Ascending aorta (tissue), 2 donors: ENCODE data around the gene CCDC134. TPM values are rescaled to one million over a fixed set of nuclear protein-coding genes. Genes with fewer than 3 reads are reported as not detected.

Source experiments
- DNase-seq, 2 donors: peaks; one replicate each; pipeline ENCODE4 v3.0.0-alpha.2; 2019; ENCODE audit warnings: low spot score in 2 of 2
- H3K27ac ChIP-seq, 2 donors: fragments of 200-600 bp; sonication (generic); one replicate each; pipeline ENCODE4 v1.5.1; 2016 to 2017; ENCODE audit warnings: mild to moderate bottlenecking in 1 of 2
- H3K27me3 ChIP-seq: fragments of 200-600 bp; sonication (generic); one replicate; pipeline ENCODE4 v1.5.1; 2017
- H3K36me3 ChIP-seq, 2 donors: fragments of 200-600 bp; sonication (generic); one replicate each; pipeline ENCODE4 v1.5.1; 2016
- H3K4me1 ChIP-seq, 2 donors: fragments of 200-600 bp; sonication (generic); one replicate each; pipeline ENCODE4 v1.5.1; 2016 to 2017; ENCODE audit warnings: mild to moderate bottlenecking in 1 of 2
- H3K4me3 ChIP-seq, 2 donors: fragments of 200-600 bp; sonication (generic); one replicate each; pipeline ENCODE4 v1.5.1; 2016 to 2017; ENCODE audit warnings: mild to moderate bottlenecking in 1 of 2
- H3K9me3 ChIP-seq, 2 donors: fragments of 200-600 bp; sonication (generic); one replicate each; pipeline ENCODE4 v1.5.1; 2016
- intact Hi-C: fragments of 100-400 bp; cut with DNase I; formaldehyde crosslinking; loops from one replicate; pipeline ENCODE4 v1.15.1; 2023
- total RNA-seq: library from RNA; depleted of rRNA; stranded (reverse); fragments of >200 nt; gene quantifications from one replicate; pipeline ENCODE4 v1.1.0, GENCODE V29; 2016
- TF ChIP-seq, protein P1 (sequence below), 3 experiments: fragments of 200-600 bp in 2 of 3; fragments of 450-650 bp in 1 of 3; sonication (generic) in 2 of 3; IDR thresholded peaks; one replicate each; pipeline ENCODE4 v1.5.1; 2016 to 2019; ENCODE audit warnings: antibody characterized with exemption in 3 of 3, mild to moderate bottlenecking in 1 of 3, moderate library complexity in 1 of 3

The CCDC134 gene
- total RNA-seq, 1 donor from 2014 or later = 6.4 TPM

DNA sequence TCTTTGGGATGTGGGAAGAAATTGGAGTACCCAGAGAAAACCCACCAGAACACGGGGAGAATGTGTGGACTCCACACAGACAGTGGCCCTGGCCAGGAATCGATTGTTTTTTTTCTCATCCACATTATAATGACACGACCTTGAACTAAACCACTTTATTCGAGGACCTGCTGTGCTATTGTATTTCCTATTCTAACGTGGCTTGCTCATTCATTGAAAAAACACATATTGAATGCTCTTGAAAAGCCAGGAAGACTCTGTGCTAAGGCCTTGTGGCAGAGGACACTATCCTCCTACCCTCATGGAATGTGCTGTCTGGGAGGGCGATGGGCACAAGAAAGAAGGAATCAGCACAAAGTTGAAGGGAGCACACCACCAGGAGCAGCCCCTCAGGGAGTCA, 23.3 kb downstream of the CCDC134 start:
- Histone ChIP-seq H3K9me3 (no peaks in the 10 kb centered on the region), H3K4me1 (no peaks in the 10 kb centered on the region), H3K36me3 (no peaks in the 10 kb centered on the region), H3K27me3 (no peaks in the 10 kb centered on the region), H3K4me3 (no peak overlapping the region), H3K27ac (no peak overlapping the region)
- intact Hi-C loops = loop anchor here (2.0 kb wide), 1 partner anchor 117 kb away; no protein-coding TSS in a partner anchor
- TF ChIP-seq, protein P1, sequence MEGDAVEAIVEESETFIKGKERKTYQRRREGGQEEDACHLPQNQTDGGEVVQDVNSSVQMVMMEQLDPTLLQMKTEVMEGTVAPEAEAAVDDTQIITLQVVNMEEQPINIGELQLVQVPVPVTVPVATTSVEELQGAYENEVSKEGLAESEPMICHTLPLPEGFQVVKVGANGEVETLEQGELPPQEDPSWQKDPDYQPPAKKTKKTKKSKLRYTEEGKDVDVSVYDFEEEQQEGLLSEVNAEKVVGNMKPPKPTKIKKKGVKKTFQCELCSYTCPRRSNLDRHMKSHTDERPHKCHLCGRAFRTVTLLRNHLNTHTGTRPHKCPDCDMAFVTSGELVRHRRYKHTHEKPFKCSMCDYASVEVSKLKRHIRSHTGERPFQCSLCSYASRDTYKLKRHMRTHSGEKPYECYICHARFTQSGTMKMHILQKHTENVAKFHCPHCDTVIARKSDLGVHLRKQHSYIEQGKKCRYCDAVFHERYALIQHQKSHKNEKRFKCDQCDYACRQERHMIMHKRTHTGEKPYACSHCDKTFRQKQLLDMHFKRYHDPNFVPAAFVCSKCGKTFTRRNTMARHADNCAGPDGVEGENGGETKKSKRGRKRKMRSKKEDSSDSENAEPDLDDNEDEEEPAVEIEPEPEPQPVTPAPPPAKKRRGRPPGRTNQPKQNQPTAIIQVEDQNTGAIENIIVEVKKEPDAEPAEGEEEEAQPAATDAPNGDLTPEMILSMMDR (IDR thresholded peaks at IDR 0.05) = no peak
- DNase-seq = no peak

DNA sequence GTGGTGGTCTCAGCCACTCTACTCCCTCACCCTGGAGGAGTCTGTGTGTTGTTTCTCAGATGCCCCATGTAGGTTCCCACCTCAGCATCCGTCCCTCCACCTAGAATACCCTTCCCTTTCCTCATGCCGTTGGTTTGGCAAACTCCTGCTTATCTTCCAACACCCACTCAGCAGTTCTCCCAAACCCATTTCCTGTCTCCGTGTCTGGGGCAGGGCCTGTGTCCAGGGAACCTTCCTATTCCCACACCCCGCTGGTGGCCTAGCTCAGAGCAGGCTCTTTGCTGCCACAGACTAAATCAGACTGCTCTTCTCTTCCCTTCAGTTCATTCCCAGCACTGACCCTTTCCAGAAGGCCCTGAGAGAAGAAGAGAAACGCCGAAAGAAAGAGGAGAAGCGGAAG, 24.9 kb downstream of the CCDC134 start:
- intact Hi-C loops = no loop called here
- TF ChIP-seq, protein P1 (IDR thresholded peaks at IDR 0.05) = no peak

GRCh38 chr22:41826021-41826420, 25.5 kb downstream of the CCDC134 start:
- no peaks in the 10 kb centered on the region for H3K36me3 ChIP-seq
- no peaks in the 10 kb centered on the region for H3K4me1 ChIP-seq
- H3K27me3 ChIP-seq = no peaks in the 10 kb centered on the region
- TF ChIP-seq, protein P1 (IDR thresholded peaks at IDR 0.05) = no peak
- no peak overlapping the region for H3K27ac ChIP-seq
- intact Hi-C loops = no loop called here
- no peak for DNase-seq
- H3K9me3 ChIP-seq = no peaks in the 10 kb centered on the region
- H3K4me3 ChIP-seq = no peak overlapping the region

More for the DNA sequence above, 24.9 kb downstream of the CCDC134 start:
- Histone ChIP-seq H3K4me1 (no peaks in the 10 kb centered on the region), H3K27me3 (no peaks in the 10 kb centered on the region), H3K36me3 (no peaks in the 10 kb centered on the region), H3K4me3 (no peak overlapping the region), H3K27ac (peak overlapping the region; percentile 32 to 34), H3K9me3 (no peaks in the 10 kb centered on the region)
- no peak for DNase-seq

DNA sequence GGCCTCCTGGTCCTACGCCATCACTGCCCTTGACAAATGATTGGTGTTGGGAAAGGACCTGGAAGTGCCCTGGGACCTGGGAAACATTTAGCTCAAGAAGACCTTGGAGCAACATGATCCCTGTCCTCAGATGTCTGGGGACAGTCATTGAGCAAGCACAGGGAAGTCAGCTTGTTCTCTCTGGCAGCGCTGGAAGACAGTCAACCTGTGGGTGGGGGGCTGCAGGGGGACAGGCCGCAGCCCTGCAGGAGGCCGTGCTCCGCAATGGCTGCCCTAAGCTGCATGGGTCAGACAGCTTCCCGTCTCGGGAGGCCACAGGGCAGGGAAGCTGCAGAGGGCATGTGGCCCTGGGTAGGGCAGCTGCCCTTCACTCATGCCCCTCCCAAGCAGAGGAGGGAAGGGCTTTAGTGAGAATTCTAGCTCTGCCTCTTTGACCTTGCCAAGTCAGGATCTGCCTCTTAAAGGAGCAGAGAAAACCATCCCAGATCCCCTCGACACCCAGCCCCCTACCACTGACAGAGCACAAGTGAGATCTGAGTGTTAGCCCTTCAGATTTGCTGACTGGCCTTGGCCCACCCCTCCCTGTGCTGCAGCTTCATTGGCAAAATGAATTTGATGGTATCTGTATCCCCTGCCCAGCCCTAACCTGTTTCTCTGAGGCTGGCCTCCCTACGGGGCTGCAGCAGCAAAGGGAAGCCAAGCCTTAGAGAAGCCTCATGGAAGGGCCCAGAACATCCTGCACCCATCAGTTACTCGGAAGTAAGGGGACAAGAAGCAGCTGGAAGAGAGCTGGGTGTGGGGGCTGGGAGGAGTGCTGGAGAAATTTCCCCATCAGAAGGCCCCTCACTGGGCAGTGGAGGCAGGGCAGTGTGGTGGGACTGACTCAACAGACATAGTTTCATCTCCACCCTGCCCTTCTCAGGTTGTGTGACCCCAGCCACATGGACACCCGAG, 26.2 kb downstream of the CCDC134 start:
- Histone ChIP-seq H3K36me3 (no peaks in the 10 kb centered on the region), H3K9me3 (no peaks in the 10 kb centered on the region), H3K4me3 (no peak overlapping the region), H3K27me3 (no peaks in the 10 kb centered on the region), H3K4me1 (no peaks in the 10 kb centered on the region), H3K27ac (no peak overlapping the region)
- DNase-seq = no peak
- TF ChIP-seq, protein P1 (IDR thresholded peaks at IDR 0.05) = no peak
- intact Hi-C loops = no loop called here

GRCh38 chr22:41827671-41828070, 27.2 kb downstream of the CCDC134 start:
- no peak for DNase-seq
- intact Hi-C loops = no loop called here
- Histone ChIP-seq H3K36me3 (no peaks in the 10 kb centered on the region), H3K4me3 (no peak overlapping the region), H3K27me3 (no peaks in the 10 kb centered on the region), H3K4me1 (no peaks in the 10 kb centered on the region), H3K9me3 (no peaks in the 10 kb centered on the region), H3K27ac (no peak overlapping the region)
- TF ChIP-seq, protein P1 (IDR thresholded peaks at IDR 0.05) = no peak
